Gastrocnemius medialis (tissue), 4 donors: ENCODE data around the gene ZNF804A. TPM values are rescaled to one million over a fixed set of nuclear protein-coding genes. Genes with fewer than 3 reads are reported as not detected.

Experiments
- ATAC-seq, 2 donors: fragments of 150-250 bp; one replicate each; pipeline ENCODE4 v1.9.1; 2016
- DNase-seq, 2 donors: peaks; one replicate each; pipeline ENCODE4 v3.0.0-alpha.2; 2019
- H3K27ac ChIP-seq, 4 donors: fragments of 200-600 bp; sonication (generic); 1 replicate in 1 of 4; 2 replicates in 3 of 4; pipeline ENCODE4 v1.5.1; 2016 to 2018; ENCODE audit warnings: mild to moderate bottlenecking in 2 of 4, moderate library complexity in 1 of 4
- H3K27me3 ChIP-seq, 3 donors: fragments of 200-600 bp; sonication (generic) in 2 of 3; 1 replicate in 1 of 3; 2 replicates in 2 of 3; pipeline versions ENCODE4 v1.5.1 to v1.6.0; 2016 to 2019; ENCODE audit warnings: mild to moderate bottlenecking in 1 of 3, moderate library complexity in 1 of 3
- H3K36me3 ChIP-seq, 2 donors: fragments of 200-600 bp; sonication (generic) in 1 of 2; one replicate each; pipeline ENCODE4 v1.5.1; 2017 to 2018
- H3K4me1 ChIP-seq, 2 donors: fragments of 200-600 bp; sonication (generic) in 1 of 2; one replicate each; pipeline ENCODE4 v1.5.1; 2016 to 2017; ENCODE audit warnings: mild to moderate bottlenecking in 2 of 2
- H3K4me3 ChIP-seq, 4 donors: fragments of 200-600 bp; sonication (generic) in 3 of 4; 1 replicate in 1 of 4; 2 replicates in 3 of 4; pipeline ENCODE4 v1.5.1; 2016 to 2019; ENCODE audit warnings: mild to moderate bottlenecking in 2 of 4
- H3K9me3 ChIP-seq, 3 donors: fragments of 200-600 bp; sonication (generic) in 2 of 3; 1 replicate in 1 of 3; 2 replicates in 2 of 3; pipeline ENCODE4 v1.5.1; 2016 to 2019
- CTCF ChIP-seq, 5 experiments: fragments of 450-650 bp in 3 of 5; fragments of 200-600 bp in 2 of 5; sonication (generic) in 2 of 5; IDR thresholded peaks in 4 of 5; conservative IDR thresholded peaks in 1 of 5; 1 replicate in 4 of 5; 2 replicates in 1 of 5; pipeline ENCODE4 v1.5.1; 2016 to 2019; ENCODE audit warnings: antibody characterized with exemption in 5 of 5, mild to moderate bottlenecking in 3 of 5, moderate library complexity in 3 of 5
- POLR2A ChIP-seq, 2 donors: fragments of 450-650 bp; IDR thresholded peaks; one replicate each; pipeline ENCODE4 v1.6.1; 2017; ENCODE audit warnings: antibody characterized with exemption in 2 of 2, mild to moderate bottlenecking in 2 of 2, moderate library complexity in 2 of 2
- in situ Hi-C, 4 donors: fragments of 200-750 bp; cut with MboI; loops; one replicate each; pipeline versions ENCODE4 v1.15.0 to v1.8.0; 2017; ENCODE audit warnings: low sequenced_read_pairs in 4 of 4
- intact Hi-C: fragments of 100-400 bp; cut with DNase I; formaldehyde crosslinking; loops from one replicate; pipeline ENCODE4 v1.15.1; 2023; ENCODE audit warnings: low total_unique reads
- total RNA-seq, 4 donors: library from RNA; depleted of rRNA; stranded (reverse); fragments of >200 nt; gene quantifications; one replicate each; pipeline versions ENCODE4 v1.1.0 to v1.2.3, GENCODE V29; 2016

Gene ZNF804A
- total RNA-seq, 4 donors from 2014 or later = not detected

- Histone ChIP-seq H3K4me1 (no peaks in the 10 kb centered on the region), H3K27ac (no peak overlapping the region), H3K27me3 (no peaks in the 10 kb centered on the region), H3K4me3 (no peak overlapping the region), H3K36me3 (no peaks in the 10 kb centered on the region), H3K9me3 (no peaks in the 10 kb centered on the region)
- no peak for TF ChIP-seq CTCF (IDR thresholded peaks at IDR 0.05 in 4 of 5, conservative IDR thresholded peaks at IDR 0.05 in 1 of 5)
- no peak for TF ChIP-seq POLR2A (IDR thresholded peaks at IDR 0.05)
- intact Hi-C loops (no loop called here), in situ Hi-C loops (no loop called here)
- ATAC-seq = no peak
- DNase-seq = no peak
Observed at GRCh38 chr2:184729581-184729980, 131.3 kb downstream of the ZNF804A start.

- no peaks in the 10 kb centered on the region for H3K27me3 ChIP-seq
- in situ Hi-C loops (no loop called here), intact Hi-C loops (no loop called here)
- H3K36me3 ChIP-seq = no peaks in the 10 kb centered on the region
- H3K4me3 ChIP-seq = no peak overlapping the region
- no peaks in the 10 kb centered on the region for H3K9me3 ChIP-seq
- no peak overlapping the region for H3K27ac ChIP-seq
- ATAC-seq = no peak
- DNase-seq = no peak
- no peak for TF ChIP-seq CTCF (IDR thresholded peaks at IDR 0.05 in 4 of 5, conservative IDR thresholded peaks at IDR 0.05 in 1 of 5)
- no peak for TF ChIP-seq POLR2A (IDR thresholded peaks at IDR 0.05)
- H3K4me1 ChIP-seq = no peaks in the 10 kb centered on the region
Observed at GRCh38 chr2:184730288-184730687, 132.0 kb downstream of the ZNF804A start.

- Histone ChIP-seq H3K4me3 (no peak overlapping the region), H3K9me3 (no peaks in the 10 kb centered on the region), H3K4me1 (no peaks in the 10 kb centered on the region), H3K27ac (no peak overlapping the region), H3K36me3 (no peaks in the 10 kb centered on the region), H3K27me3 (no peaks in the 10 kb centered on the region)
- ATAC-seq = no peak
- intact Hi-C loops (no loop called here), in situ Hi-C loops (no loop called here)
- no peak for DNase-seq
- no peak for TF ChIP-seq CTCF (IDR thresholded peaks at IDR 0.05 in 4 of 5, conservative IDR thresholded peaks at IDR 0.05 in 1 of 5)
- TF ChIP-seq POLR2A (IDR thresholded peaks at IDR 0.05) = no peak
Observed at GRCh38 chr2:184734338-184734737, 136.0 kb downstream of the ZNF804A start.

GRCh38 chr2:184735611-184736010 lies 137.3 kb downstream of the ZNF804A start:
- intact Hi-C loops = no loop called here
- ATAC-seq (no peak), DNase-seq (no peak)
- no peak for TF ChIP-seq CTCF (IDR thresholded peaks at IDR 0.05 in 4 of 5, conservative IDR thresholded peaks at IDR 0.05 in 1 of 5)
- no peak for TF ChIP-seq POLR2A (IDR thresholded peaks at IDR 0.05)
- in situ Hi-C loops = no loop called here
- Histone ChIP-seq H3K9me3 (no peaks in the 10 kb centered on the region), H3K27me3 (no peaks in the 10 kb centered on the region), H3K36me3 (no peaks in the 10 kb centered on the region), H3K4me1 (no peaks in the 10 kb centered on the region), H3K4me3 (no peak overlapping the region), H3K27ac (no peak overlapping the region)

- H3K27me3 ChIP-seq = no peaks in the 10 kb centered on the region
- intact Hi-C loops = no loop called here
- DNase-seq (no peak), ATAC-seq (no peak)
- no peak for TF ChIP-seq CTCF (IDR thresholded peaks at IDR 0.05 in 4 of 5, conservative IDR thresholded peaks at IDR 0.05 in 1 of 5)
- H3K9me3 ChIP-seq = no peaks in the 10 kb centered on the region
- H3K4me3 ChIP-seq = no peak overlapping the region
- H3K36me3 ChIP-seq = no peaks in the 10 kb centered on the region
- H3K4me1 ChIP-seq = no peaks in the 10 kb centered on the region
- in situ Hi-C loops = no loop called here
- H3K27ac ChIP-seq = no peak overlapping the region
Observed at GRCh38 chr2:184743096-184743495, 144.8 kb downstream of the ZNF804A start.
